Activated CD8-positive, alpha-beta memory T cell treated with anti-CD3 and anti-CD28 coated beads, Interleukin-2, amount 50 U/mL, for 1 hour (primary cell): Measurements from ENCODE around the gene PDLIM4.
A peak's percentile ranks its signal among the peaks of the same experiment; 100 is the strongest.

ENCODE experiments used
- DNase-seq: peaks from one replicate; pipeline ENCODE4 v3.0.0-alpha.2; 2020; ENCODE audit errors: extremely low read depth

PDLIM4 gene

GRCh38 chr5:132227485-132228240 is 29.8 kb upstream of the PDLIM4 start, which contains the start of gene P4HA2:
P4HA2 (minus strand) TSS chr5:132227853; CDS start chr5:132218626, 9,227 bp downstream.
- DNase-seq: no peak

- DNase-seq: no peak
Measured at GRCh38 chr5:132228241-132229035, 29.1 kb upstream of the PDLIM4 start.

GRCh38 chr5:132229236-132229635 is 28.3 kb upstream of the PDLIM4 start:
- no peak for DNase-seq

GRCh38 chr5:132230871-132231270 is 26.6 kb upstream of the PDLIM4 start:
- no peak for DNase-seq

GRCh38 chr5:132232465-132232864 is 25.0 kb upstream of the PDLIM4 start:
- no peak for DNase-seq

- no peak for DNase-seq
Measured at GRCh38 chr5:132233081-132233480, 24.4 kb upstream of the PDLIM4 start.

DNA sequence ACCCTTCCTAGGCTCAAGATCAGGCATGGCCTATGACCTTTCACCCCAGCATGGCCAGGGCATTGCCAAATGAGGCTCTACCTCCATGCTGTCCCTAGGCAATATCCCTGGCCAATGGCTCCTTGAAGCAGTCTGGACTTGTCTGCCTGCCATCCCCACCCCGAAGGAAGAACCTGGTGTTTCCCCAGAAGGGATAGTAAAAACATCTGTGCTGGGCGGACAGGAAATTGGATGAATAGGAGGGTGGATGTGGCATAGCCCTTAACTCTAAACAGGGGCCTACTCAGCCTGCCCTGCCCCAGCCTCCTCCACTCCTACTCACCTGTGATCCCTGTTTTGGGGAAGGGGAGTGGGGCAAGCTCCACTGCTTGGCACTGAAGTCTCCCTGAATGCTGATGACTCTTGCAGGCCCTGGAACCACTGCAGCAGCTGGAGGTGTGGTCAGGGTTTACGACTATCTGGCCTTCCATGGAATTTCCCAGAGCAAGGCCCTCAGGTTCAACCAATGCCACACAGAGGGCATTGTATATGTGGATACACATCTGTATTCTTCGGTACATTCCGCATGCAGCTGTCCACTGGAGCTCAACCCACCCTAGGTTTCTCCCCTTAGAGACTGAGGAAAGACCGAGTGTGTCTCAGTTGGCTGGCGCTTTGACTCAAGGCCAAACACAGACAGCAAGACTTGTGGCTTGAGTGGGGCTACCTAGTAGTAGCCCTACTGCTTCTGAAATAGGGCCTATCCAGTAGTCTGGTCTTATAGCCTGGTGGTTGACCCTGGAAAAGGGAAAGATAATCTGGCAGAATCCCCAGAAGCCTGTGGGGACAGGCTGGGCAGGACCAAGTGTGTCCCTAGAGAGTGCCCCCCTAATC is 23.4 kb upstream of the PDLIM4 start:
- DNase-seq: no peak

DNA sequence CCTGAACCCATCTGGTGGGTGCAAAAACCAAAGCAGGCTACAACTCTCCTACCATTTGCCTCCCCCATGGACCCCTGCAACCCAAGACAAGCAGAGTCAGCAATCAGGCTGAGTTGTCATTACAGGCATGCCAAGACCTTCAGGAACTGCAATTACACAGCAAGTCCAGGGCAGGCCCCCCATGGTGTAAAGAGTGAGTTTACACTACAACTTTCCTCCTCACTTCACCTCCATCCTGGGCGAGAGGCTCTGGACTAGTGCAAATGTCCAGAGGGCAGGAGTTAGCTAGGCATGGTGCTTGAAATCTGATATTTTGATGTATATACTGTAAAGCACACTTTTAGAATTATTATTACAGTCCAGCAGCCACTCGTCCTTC is 22.8 kb upstream of the PDLIM4 start:
- no peak for DNase-seq

DNA sequence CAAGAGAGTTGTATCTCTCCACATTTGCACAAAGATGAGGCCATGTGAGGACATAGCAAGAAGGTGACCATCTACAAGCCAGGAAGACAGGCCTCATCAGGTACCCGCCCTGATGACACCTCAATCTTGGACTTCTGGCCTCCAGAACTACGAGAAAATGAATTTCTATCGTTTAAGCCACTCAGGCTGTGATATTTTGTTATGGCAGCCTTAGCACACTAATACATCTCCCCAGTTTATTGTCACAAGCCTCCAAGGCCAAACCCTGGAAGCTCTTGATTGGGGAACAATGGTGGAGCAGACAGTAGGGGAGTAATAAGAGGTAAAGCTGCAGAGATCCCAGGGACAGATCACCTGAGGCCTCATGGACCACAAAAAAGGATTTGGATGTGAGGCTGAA is 22.2 kb upstream of the PDLIM4 start:
- DNase-seq: no peak

DNA sequence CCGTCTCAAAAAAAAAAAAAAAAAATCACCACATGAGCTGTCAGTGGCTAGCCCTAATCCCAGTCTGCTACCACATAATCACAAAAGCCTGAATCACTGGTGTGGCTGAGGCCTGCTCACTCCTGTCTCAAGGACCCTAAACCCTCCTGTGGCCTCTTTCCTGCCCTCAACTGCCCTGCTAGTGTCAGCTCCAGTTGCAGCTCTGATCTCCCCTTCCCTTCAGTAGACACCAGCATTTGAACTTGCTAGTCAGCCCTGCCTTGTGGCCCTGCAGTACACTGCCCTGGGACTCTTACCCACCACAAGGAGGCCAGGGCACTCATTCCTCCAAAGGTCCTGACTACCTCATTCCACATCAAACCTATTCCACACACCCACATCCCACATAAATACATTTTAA is 20.4 kb upstream of the PDLIM4 start:
- DNase-seq: no peak

- DNase-seq: no peak
Measured at GRCh38 chr5:132237670-132238069, 19.8 kb upstream of the PDLIM4 start.

- peak; percentile 22 for DNase-seq
Measured at GRCh38 chr5:132238169-132238744, 19.2 kb upstream of the PDLIM4 start.

- DNase-seq: no peak
Measured at GRCh38 chr5:132238901-132239500, 18.5 kb upstream of the PDLIM4 start.

DNA sequence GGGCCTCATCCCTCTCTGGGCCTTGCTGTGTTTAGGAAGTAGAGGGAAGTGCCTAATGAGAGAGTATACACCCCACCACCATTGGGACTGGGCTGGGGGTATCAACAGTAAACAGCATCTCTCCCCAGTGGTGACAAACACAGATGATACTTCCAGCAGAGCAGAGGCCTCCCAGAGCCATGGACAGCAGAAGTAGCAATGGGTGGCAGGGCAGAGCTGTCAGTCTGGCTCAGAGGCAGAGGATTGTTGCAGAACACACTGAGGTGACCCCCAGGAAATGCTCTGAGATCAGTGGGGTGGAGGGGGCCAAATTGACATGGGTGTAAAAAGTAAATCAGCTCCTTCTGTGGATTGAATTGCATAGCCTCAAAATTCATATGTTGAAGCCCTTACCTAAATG is 17.7 kb upstream of the PDLIM4 start:
- no peak for DNase-seq

- no peak for DNase-seq
Measured at GRCh38 chr5:132243366-132243977, 14.0 kb upstream of the PDLIM4 start.

- no peak for DNase-seq
Measured at GRCh38 chr5:132245593-132245992, 11.9 kb upstream of the PDLIM4 start.

DNA sequence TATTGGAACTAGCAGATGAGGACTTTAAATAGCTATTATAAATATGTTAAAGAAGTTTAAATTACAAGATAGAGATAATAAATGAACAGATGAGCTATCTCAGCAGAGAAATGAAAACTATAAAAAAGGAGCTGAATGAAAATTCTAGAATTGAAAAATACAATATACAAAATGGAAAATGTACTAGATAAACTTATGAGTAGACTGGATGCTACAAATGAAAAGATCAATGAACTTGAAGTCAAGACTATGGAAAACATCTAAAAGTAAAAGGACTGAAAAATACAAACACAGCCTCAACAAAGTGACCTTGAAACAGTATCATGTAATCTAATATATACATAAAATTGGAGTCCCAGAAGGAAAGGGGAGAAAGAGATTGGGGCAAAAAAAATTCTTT is 10.7 kb upstream of the PDLIM4 start:
- DNase-seq: no peak

DNA sequence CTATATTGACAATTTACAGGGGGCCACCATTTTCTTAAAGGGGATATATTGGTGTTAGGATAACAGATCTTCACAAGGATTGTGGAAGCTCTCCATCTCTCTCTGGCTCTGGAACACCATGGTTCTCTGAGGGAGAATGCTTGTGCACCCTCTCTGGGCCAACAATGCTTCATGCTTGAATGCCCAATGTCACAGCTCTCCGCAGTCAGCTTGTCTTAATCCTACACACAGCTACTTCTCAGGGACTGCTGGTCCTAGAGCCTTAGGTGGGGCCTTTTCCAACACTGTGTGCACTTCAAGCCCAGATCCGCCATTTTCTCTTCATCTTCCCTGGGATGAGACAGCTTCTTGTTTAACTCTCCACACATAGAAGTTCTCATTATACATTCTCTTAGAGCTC is 6.9 kb upstream of the PDLIM4 start:
- no peak for DNase-seq

GRCh38 chr5:132251220-132251725 is 6.2 kb upstream of the PDLIM4 start:
- no peak for DNase-seq

DNA sequence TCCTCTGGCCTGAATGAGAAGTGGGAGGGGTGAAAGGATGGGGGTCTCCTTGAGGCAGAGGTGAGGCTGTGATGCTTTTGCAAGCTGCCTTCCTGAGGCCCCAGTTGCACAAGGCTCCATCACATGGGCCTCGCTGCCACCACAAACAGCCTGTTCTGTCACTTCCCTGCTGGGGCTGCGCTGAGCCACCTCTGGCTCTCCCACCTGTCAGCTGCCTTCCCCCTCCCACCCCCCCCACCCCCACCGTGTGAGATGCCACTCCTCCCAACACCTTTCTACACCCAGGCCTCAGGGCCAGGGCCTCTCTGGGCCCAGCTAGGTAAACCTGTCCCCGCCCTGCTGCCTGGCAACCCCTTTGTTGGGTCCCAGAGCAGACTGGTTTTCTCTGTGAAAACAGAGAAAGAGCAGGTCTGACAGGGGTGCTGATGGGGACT is 4.5 kb upstream of the PDLIM4 start:
- DNase-seq: no peak
